ENCODE data around the gene ARHGAP45. TPM values are rescaled to one million over a fixed set of nuclear protein-coding genes. Genes with fewer than 3 reads are reported as not detected.

ARHGAP45 gene
- polyA plus RNA-seq, 3 donors = 8.5 to 15.7 (median 15.4) TPM

GRCh38 chr19:1093330-1093729 lies 26.4 kb downstream of the ARHGAP45 start:
- no peak for DNase-seq (ENCODE audit: extremely low read depth in 1 of 11, low read depth in 9 of 11, low spot score in 4 of 11)

GRCh38 chr19:1093811-1094553 lies 27.0 kb downstream of the ARHGAP45 start:
- DNase-seq (ENCODE audit: extremely low read depth in 1 of 11, low read depth in 9 of 11, low spot score in 4 of 11) = no peak

GRCh38 chr19:1094655-1094977 lies 27.6 kb downstream of the ARHGAP45 start:
- no peak for DNase-seq (ENCODE audit: extremely low read depth in 1 of 11, low read depth in 9 of 11, low spot score in 4 of 11)

- DNase-seq (ENCODE audit: extremely low read depth in 1 of 11, low read depth in 9 of 11, low spot score in 4 of 11) = peak; percentile 91 to 97 (median 96)
Observed at GRCh38 chr19:1094978-1095701, 28.2 kb downstream of the ARHGAP45 start, which contains the start of gene POLR2E. Gene POLR2E (minus strand): TSS chr19:1095375. CDS start chr19:1095315, 60 bp downstream.

- no peak for DNase-seq (ENCODE audit: extremely low read depth in 1 of 11, low read depth in 9 of 11, low spot score in 4 of 11)
Observed at GRCh38 chr19:1097810-1098176, 30.8 kb downstream of the ARHGAP45 start.

GRCh38 chr19:1098177-1099051 lies 31.4 kb downstream of the ARHGAP45 start:
- no peak for DNase-seq (ENCODE audit: extremely low read depth in 1 of 11, low read depth in 9 of 11, low spot score in 4 of 11)

GRCh38 chr19:1101337-1101698 lies 34.4 kb downstream of the ARHGAP45 start:
- no peak for DNase-seq (ENCODE audit: extremely low read depth in 1 of 11, low read depth in 9 of 11, low spot score in 4 of 11)

GRCh38 chr19:1102407-1103131 lies 35.6 kb downstream of the ARHGAP45 start:
- peak in 1 of 11 donors; percentile 18 for DNase-seq (ENCODE audit: extremely low read depth in 1 of 11, low read depth in 9 of 11, low spot score in 4 of 11)

- DNase-seq (ENCODE audit: extremely low read depth in 1 of 11, low read depth in 9 of 11, low spot score in 4 of 11) = no peak
Observed at GRCh38 chr19:1103132-1103707, 36.3 kb downstream of the ARHGAP45 start.

GRCh38 chr19:1103708-1104310 lies 36.8 kb downstream of the ARHGAP45 start, which contains the start of gene GPX4:
Gene GPX4 (plus strand): TSS chr19:1103994. CDS start chr19:1104044, 50 bp downstream.
- DNase-seq (ENCODE audit: extremely low read depth in 1 of 11, low read depth in 9 of 11, low spot score in 4 of 11) = peak; percentile 97 to 100 (median 99)

GRCh38 chr19:1104311-1105007 lies 37.5 kb downstream of the ARHGAP45 start:
- DNase-seq (ENCODE audit: extremely low read depth in 1 of 11, low read depth in 9 of 11, low spot score in 4 of 11) = peak in 6 of 11 donors; percentile 51 to 72 (median 62)

GRCh38 chr19:1105008-1105872 lies 38.3 kb downstream of the ARHGAP45 start:
- peak in 2 of 11 donors; percentile 31 to 51 for DNase-seq (ENCODE audit: extremely low read depth in 1 of 11, low read depth in 9 of 11, low spot score in 4 of 11)

- DNase-seq (ENCODE audit: extremely low read depth in 1 of 11, low read depth in 9 of 11, low spot score in 4 of 11) = no peak
Observed at GRCh38 chr19:1105873-1106840, 39.2 kb downstream of the ARHGAP45 start.

GRCh38 chr19:1106841-1107660 lies 40.1 kb downstream of the ARHGAP45 start:
- DNase-seq (ENCODE audit: extremely low read depth in 1 of 11, low read depth in 9 of 11, low spot score in 4 of 11) = no peak
